HG03175 (cell line): ENCODE results near the gene PLA2G4D.

Source experiments
- ATAC-seq: cut with Tn5 transposase; IDR thresholded peaks from one replicate; pipeline ENCODE4 v1.9.1; 2021; ENCODE audit warnings: mild to moderate bottlenecking, moderate library complexity; ENCODE audit not compliant: unreplicated experiment

The PLA2G4D gene

DNA sequence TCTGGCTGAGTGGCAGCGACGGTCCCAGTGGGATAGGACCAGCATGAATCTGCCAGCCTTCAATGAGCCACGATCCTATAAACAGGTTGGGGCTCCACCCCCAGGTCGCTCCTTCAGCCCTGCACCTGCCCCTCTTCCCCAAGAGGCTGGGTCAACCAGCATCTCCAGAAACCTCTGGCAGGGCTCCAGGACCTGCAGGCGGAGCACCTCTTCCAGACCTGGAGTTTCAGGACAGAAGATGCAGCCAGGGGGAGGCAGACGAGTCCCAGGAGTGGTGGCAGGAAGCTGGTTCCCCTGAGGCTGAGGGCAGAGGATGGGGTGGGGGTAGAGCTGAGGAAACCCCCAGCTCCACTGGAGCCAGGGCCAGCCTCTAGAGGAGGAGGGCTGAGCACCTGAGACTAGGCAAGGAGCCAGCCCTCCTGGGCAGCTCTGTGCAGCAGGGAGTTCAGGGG lies at the start of gene PLA2G4D:
PLA2G4D (minus strand) TSS at position 51 of the 452 bp plus-strand sequence. CDS start 103 bp downstream, outside the sequence.
- ATAC-seq: no peak

DNA sequence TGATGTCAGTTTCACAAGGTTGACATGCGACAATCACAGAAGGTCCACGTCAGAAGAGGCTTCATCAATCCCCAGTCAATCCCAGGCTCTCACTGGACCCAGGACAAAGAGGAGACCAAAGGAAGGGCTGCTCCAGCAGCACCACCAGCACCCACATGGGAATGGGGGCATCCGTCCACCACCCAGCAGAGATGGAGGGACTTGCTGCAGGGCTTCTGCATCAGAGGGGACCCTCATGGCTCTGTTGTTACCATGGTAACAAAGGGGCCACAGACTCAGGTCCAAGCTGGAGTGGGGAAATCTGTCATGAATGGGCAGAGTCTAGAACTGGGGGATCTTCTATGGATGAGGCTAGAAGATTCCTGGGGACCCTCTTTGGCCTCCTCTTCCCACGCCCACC lies 49.0 kb upstream of the PLA2G4D start:
- ATAC-seq: no peak

DNA sequence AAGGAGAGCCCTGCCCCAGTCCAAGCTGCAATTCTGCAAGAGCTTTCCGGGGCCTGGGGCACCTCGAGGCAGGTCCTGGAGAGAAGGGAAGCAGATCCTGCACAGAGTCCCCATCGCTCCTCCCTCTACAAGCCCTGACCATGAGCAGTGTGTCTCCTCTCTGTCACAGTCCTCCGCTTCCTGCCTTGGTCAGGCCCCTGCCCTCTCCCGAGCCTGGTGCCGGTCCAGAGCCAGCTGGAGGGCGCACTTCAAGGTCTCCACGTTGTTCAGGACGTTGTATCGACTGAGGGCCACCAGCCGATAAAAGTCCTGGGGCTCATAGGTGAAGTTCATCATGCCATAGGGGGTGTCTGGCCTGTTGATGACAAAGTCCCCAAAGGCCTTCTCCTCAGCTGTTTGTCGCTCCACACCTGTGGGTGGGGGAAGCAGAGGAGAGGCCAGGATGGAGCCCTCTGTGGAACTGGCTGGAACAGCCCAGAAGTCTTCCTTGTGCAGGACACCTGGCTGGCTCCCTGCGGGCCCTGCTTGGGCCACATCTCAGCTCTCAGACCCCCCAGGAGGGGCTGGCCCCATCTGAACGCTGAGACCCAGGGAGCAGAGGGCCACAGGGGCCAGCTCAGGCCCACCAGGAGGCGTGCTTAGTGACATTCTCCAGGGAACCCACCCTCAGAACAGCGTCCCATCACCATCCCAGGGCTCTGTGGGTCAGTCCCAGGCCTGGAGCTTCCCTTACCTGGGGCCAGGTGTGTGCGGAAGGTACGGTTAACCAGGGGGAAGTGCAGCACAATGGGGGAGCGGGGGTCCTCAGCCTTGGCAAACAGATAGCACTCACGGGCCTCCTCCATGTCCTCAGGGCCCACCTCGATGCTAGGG lies 47.7 kb upstream of the PLA2G4D start:
- no peak for ATAC-seq

- ATAC-seq: no peak
These were observed 46.9 kb upstream of the PLA2G4D start for GRCh38 chr15:42141246-42141645.

- no peak for ATAC-seq
These were observed 46.2 kb upstream of the PLA2G4D start for GRCh38 chr15:42140383-42141070.

GRCh38 chr15:42139596-42139995 lies 45.2 kb upstream of the PLA2G4D start:
- ATAC-seq: no peak

GRCh38 chr15:42138968-42139386 lies 44.6 kb upstream of the PLA2G4D start:
- no peak for ATAC-seq

DNA sequence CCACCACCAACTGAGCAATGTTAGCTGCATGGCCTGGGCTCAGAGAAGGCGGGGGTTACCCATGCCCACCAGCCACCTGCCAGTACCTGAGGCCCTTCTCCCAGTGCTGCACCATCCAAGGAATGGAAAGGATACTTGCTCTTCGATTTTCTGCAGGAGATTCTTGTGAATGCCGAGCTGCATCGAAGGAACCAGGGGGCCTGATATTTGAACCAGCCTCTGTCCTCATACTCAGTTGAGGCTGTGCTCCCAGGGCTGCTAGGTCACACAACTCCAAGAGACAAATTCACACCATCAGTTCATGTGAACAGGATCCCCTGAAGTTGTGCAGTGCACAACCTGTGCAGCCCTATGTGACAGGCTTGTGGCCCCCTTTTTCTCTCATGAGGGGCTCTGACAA lies 44.0 kb upstream of the PLA2G4D start:
- no peak for ATAC-seq

- no peak for ATAC-seq
These were observed 43.3 kb upstream of the PLA2G4D start for GRCh38 chr15:42137461-42138261.

DNA sequence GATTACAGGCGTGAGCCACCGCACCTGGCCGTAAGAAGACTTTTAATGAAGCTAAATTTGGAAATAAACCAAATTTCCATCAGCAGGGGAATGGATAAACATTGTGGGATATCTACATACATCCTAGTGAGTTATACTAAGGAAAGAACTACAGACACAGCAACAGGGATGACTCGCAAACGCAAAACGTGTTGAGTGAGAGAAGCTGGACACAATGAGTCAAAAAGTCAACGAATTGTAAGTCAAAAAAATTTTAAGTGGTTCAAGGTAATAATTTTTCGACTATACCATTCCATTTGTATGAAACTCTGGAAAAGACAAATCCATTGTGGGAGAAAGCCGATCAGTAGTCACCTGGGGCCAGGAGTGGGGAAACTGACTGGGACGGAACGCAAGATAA lies 42.2 kb upstream of the PLA2G4D start:
- ATAC-seq: no peak

DNA sequence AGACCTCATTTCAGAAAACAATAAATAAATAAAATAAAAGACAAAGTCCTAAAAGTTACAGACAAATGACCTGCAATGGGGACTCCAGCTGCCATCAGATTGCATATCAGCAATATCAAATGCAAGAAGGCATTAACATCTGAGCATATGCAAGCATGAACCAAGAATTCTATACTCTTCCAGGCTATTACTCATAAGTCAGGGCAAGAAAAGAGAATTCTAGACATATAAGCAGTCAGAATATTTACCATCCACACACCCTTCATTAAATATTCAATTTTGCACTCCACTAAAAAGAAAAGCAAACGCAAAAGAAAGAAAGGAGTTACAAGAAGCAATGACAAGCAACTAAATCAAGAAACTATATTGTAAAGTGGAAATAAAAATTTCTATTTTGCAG lies 41.0 kb upstream of the PLA2G4D start:
- no peak for ATAC-seq

- ATAC-seq: no peak
These were observed 40.4 kb upstream of the PLA2G4D start for GRCh38 chr15:42134617-42135245.

DNA sequence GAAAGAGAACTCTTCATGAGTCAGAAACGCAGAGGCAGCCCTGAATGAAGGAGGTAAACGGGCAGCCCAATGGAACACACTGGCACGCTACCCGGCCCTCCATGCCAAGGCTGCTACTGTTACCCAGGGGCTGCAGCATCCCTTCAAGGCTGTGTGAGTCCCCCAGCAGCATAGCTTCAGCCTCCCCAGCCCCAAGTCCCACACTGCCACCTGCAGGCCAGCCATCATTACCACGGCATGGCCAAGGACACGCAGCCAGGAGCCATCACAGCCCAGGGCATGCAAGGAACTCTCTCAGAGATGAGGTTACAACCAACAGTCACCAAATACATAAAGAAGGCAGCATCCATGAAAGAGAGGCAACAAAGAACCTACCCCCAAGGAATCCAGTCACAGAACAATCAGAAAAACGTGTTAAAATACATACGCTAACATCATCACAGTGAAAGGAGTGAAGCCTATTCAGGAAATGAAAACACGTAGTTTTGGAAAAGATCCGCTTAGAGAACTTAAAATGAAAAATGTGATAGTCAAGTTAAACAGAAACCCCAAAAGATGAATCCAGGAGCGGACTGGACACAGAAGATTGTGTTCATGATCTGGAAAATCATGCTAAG lies 39.6 kb upstream of the PLA2G4D start:
- no peak for ATAC-seq

GRCh38 chr15:42133356-42133755 lies 39.0 kb upstream of the PLA2G4D start:
- ATAC-seq: no peak

- ATAC-seq: no peak
These were observed 37.8 kb upstream of the PLA2G4D start for GRCh38 chr15:42131826-42132806.

DNA sequence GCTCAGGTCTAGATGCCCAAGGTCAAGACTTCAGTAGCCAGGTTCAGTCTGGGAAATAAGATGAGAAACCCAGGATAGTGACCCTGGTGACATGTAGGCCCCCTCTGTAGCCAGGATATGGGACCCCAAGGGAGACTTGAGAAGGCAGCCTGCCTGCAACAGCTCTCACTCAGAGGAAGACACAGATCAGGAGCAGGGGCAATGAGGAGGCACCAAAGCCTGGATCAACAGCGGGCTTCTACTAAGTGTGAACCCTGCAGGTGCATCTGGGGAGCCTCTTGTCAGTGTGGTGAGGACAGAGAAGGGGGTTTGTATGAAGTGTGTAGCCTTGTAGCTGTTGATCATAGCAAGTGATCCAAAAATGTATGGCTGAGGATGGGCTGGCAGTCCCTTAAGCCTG lies 36.6 kb upstream of the PLA2G4D start:
- no peak for ATAC-seq

- no peak for ATAC-seq
These were observed 36.1 kb upstream of the PLA2G4D start for GRCh38 chr15:42130246-42130986.

DNA sequence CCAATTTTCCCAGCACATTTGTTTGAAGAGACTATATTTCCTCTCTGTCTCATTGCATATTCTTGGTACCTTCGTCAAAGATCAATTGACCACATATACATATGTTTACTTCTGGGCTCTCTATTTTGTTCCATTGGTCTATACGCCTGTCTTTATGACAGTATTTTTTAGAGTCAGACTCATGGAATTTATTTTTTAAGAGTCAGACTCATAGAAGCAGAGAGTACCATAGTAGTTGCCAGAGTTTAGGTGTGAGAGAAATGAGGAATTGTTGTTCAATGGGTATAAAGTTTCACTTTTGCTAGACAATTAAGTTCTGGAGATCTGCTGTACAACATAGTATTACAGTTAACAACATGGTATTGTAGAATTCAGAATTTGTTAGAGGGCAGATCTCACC lies 35.0 kb upstream of the PLA2G4D start:
- no peak for ATAC-seq

- ATAC-seq: no peak
These were observed 34.1 kb upstream of the PLA2G4D start for GRCh38 chr15:42128476-42128875.
